K562 (cell line): Measurements from ENCODE around the gene HES5. TPM values are rescaled to one million over a fixed set of nuclear protein-coding genes. Genes with fewer than 3 reads are reported as not detected.

Experiments
- BHLHE40 ChIP-seq: IDR thresholded peaks from 2 replicates; pipeline ENCODE4 v1.6.1; 2011; ENCODE audit warnings: low read length, improper control_type of control experiment
- BRD9 ChIP-seq: fragments of 450-650 bp; IDR thresholded peaks from 2 replicates; pipeline ENCODE4 v1.6.1; 2018; ENCODE audit warnings: low read depth; ENCODE audit not compliant: partially characterized antibody
- CBX3 ChIP-seq, 2 experiments: IDR thresholded peaks; 1 replicate in 1 of 2; 2 replicates in 1 of 2; pipeline ENCODE4 v1.6.1; 2012; ENCODE audit warnings: inconsistent platforms in 2 of 2, low read length in 2 of 2, borderline replicate concordance in 1 of 2, control low read depth in 1 of 2
- CBX8 ChIP-seq: fragments of 200-600 bp; sonication (generic); IDR thresholded peaks from 2 replicates; pipeline ENCODE4 v1.6.1; 2012; ENCODE audit warnings: borderline replicate concordance, mixed run types, low read depth, mild to moderate bottlenecking, moderate library complexity, mixed read lengths, low read length, control low read depth, inconsistent platforms; ENCODE audit not compliant: poor library complexity, severe bottlenecking; ENCODE audit errors: extremely low read depth
- CHD2 ChIP-seq: IDR thresholded peaks from 2 replicates; pipeline ENCODE4 v1.6.1; 2011; ENCODE audit warnings: low read depth, low read length
- CHD4 ChIP-seq: fragments of 200-600 bp; sonication (generic); IDR thresholded peaks from 3 replicates; pipeline ENCODE4 v1.6.1; 2012; ENCODE audit warnings: low read depth, mild to moderate bottlenecking, mixed read lengths, low read length, inconsistent platforms; ENCODE audit not compliant: insufficient read depth, insufficient replicate concordance, poor library complexity, severe bottlenecking
- CSDE1 ChIP-seq, 2 experiments: fragments of 450-650 bp; IDR thresholded peaks; 2 replicates each; pipeline ENCODE4 v1.6.1; 2016; ENCODE audit warnings: mild to moderate bottlenecking in 1 of 2
- ERF ChIP-seq: fragments of 450-650 bp; formaldehyde crosslinking; IDR thresholded peaks from 2 replicates; pipeline ENCODE4 v1.4.0; 2020; ENCODE audit warnings: mild to moderate bottlenecking, mixed read lengths
- FIP1L1 ChIP-seq: fragments of 200-400 bp; formaldehyde crosslinking; IDR thresholded peaks from 2 replicates; pipeline ENCODE4 v1.6.1; 2018; ENCODE audit warnings: mild to moderate bottlenecking, low read depth, low read length; ENCODE audit not compliant: poor library complexity, severe bottlenecking
- HCFC1 ChIP-seq: IDR thresholded peaks from 2 replicates; pipeline ENCODE4 v1.6.1; 2012; ENCODE audit warnings: low read depth, low read length, improper control_type of control experiment
- HIVEP1 ChIP-seq: fragments of 250-450 bp; sonication (Bioruptor Pico); IDR thresholded peaks from 2 replicates; pipeline ENCODE4 v1.4.0; 2020; ENCODE audit warnings: mild to moderate bottlenecking
- HNRNPLL ChIP-seq: fragments of 200-400 bp; formaldehyde crosslinking; IDR thresholded peaks from 2 replicates; pipeline ENCODE4 v1.6.1; 2017; ENCODE audit warnings: low read length, low read depth, mild to moderate bottlenecking; ENCODE audit not compliant: poor library complexity, severe bottlenecking
- KAT8 ChIP-seq: fragments of 450-650 bp; IDR thresholded peaks from 2 replicates; pipeline ENCODE4 v1.6.1; 2016; ENCODE audit warnings: low read depth, mild to moderate bottlenecking
- LARP7 ChIP-seq: fragments of 450-650 bp; IDR thresholded peaks from 2 replicates; pipeline ENCODE4 v1.6.1; 2016
- MTA3 ChIP-seq: fragments of 450-650 bp; formaldehyde crosslinking; IDR thresholded peaks from 2 replicates; pipeline ENCODE4 v1.6.1; 2017; ENCODE audit warnings: mild to moderate bottlenecking, borderline replicate concordance
- NCOA6 ChIP-seq: fragments of 450-650 bp; IDR thresholded peaks from 2 replicates; pipeline ENCODE4 v1.6.1; 2017; ENCODE audit warnings: mild to moderate bottlenecking
- NRF1 ChIP-seq, 2 experiments: fragments of 450-650 bp; IDR thresholded peaks in 1 of 2; conservative IDR thresholded peaks in 1 of 2; 2 replicates each; pipeline ENCODE4 v1.6.1; 2014; ENCODE audit warnings: mild to moderate bottlenecking in 2 of 2
- RBM22 ChIP-seq: fragments of 200-400 bp; formaldehyde crosslinking; IDR thresholded peaks from 2 replicates; pipeline ENCODE4 v1.6.1; 2018; ENCODE audit warnings: low read length, low read depth; ENCODE audit not compliant: poor library complexity, severe bottlenecking
- RNF2 ChIP-seq: sonication (generic); IDR thresholded peaks from 2 replicates; pipeline ENCODE4 v1.6.1; 2016
- SETDB1 ChIP-seq: IDR thresholded peaks from one replicate; pipeline ENCODE4 v1.6.1; 2012; ENCODE audit warnings: low read length, control low read depth, inconsistent platforms
- SMAD2 ChIP-seq: fragments of 150-350 bp; IDR thresholded peaks from 2 replicates; pipeline ENCODE4 v1.6.1; 2014; ENCODE audit warnings: low read depth, mild to moderate bottlenecking, low read length
- STAT5B ChIP-seq: fragments of 250-450 bp; sonication (Bioruptor Pico); IDR thresholded peaks from 2 replicates; pipeline ENCODE4 v1.8.0; 2021; ENCODE audit warnings: mild to moderate bottlenecking, inconsistent platforms
- ZNF224 ChIP-seq: sonication (generic); formaldehyde crosslinking; IDR thresholded peaks from 2 replicates; pipeline ENCODE4 v1.8.0; 2022; ENCODE audit warnings: mild to moderate bottlenecking, missing genetic modification reagents
- ZNF436 ChIP-seq: fragments of 250-450, 450-650 bp; sonication (Bioruptor Pico); formaldehyde crosslinking; IDR thresholded peaks from 2 replicates; pipeline ENCODE4 v1.7.0; 2020; ENCODE audit warnings: mild to moderate bottlenecking
- ZNF583 ChIP-seq: fragments of 250-450 bp; sonication (Bioruptor Pico); IDR thresholded peaks from 2 replicates; pipeline ENCODE4 v1.4.0; 2020
- ZNF780A ChIP-seq: fragments of 250-450 bp; sonication (Bioruptor Pico); IDR thresholded peaks from 2 replicates; pipeline ENCODE4 v1.5.0; 2021; ENCODE audit warnings: mild to moderate bottlenecking
- polyA plus RNA-seq, 8 experiments: library from polyadenylated mRNA; depleted of rRNA in 4 of 8; stranded (reverse) in 5 of 8; unstranded in 3 of 8; fragments of >200 nt; fragmentation: Nextera tagmentation in 2 of 8; fragmentation: Illumina TruSeq in 1 of 8; extraction: Ambion mirVana in 2 of 8; extraction: Trizol in 1 of 8; gene quantifications; 2 replicates each; pipeline versions ENCODE4 v1.2.1 to v1.2.3, GENCODE V29; 2011 to 2014; ENCODE audit warnings: inconsistent platforms in 1 of 8, missing spikeins in 1 of 8
- total RNA-seq, 7 experiments: library from RNA; depleted of rRNA in 6 of 7; stranded (reverse); fragments of >200 nt in 6 of 7; fragmentation: Illumina TruSeq in 2 of 7; extraction: Trizol in 2 of 7; gene quantifications; 2 replicates each; pipeline versions ENCODE4 v1.2.1 to v1.2.3, GENCODE V29; 2011 to 2021; ENCODE audit warnings: low replicate concordance in 1 of 7
- TF ChIP-seq, protein P1 (sequence below): fragments of 250-450 bp; sonication (Bioruptor Pico); IDR thresholded peaks from 2 replicates; pipeline ENCODE4 v1.8.0; 2022; ENCODE audit warnings: moderate library complexity, mild to moderate bottlenecking, inconsistent platforms
- TF ChIP-seq, protein P2 (sequence below): fragments of 250-450 bp; sonication (Bioruptor Pico); IDR thresholded peaks from 2 replicates; pipeline ENCODE4 v1.5.0; 2020; ENCODE audit warnings: mild to moderate bottlenecking
- TF ChIP-seq, protein P3 (sequence below): fragments of 250-450 bp; sonication (Bioruptor Pico); IDR thresholded peaks from 2 replicates; pipeline ENCODE4 v1.5.1; 2021; ENCODE audit warnings: mild to moderate bottlenecking

The HES5 gene
- total and polyA plus RNA-seq, 9 of the 15 experiments (the other 6 are each of a cell fraction or from before 2014, with no cell fraction given), result not detected

DNA sequence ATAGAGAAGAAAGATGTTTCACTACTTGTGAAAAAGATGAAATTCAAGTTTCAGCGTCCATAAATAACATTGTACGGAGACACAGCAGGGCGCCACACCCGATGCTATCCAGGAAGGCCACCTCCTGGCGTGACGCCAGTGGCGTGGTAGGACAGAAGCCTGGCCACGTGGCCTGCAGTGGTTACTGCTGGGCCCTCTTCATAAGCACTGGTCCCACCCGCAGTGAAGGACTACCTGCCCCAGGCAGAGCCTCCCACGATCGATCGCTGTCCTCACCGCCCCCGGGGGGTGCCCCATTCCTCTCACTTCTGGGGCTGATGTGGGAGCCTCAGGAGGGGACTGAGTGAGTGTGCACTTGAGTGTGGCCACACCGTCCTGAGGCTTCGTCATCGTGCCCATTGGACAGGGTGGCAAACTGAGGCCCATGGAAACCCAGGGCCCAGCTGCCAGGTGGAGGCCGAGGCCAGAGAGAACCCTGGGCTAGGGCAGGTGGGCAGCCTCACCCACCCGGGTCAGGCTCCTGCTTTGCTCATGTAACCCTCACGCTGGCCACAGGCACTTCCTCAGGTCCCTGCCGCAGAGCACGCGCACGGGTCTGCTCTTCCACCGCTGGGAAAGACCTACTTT is 11.7 kb upstream of the HES5 start (continued):
- no peak for TF ChIP-seq STAT5B (CRISPR knock-in tag)
- no peak for TF ChIP-seq HCFC1
- no peak for TF ChIP-seq CSDE1 (IDR thresholded peaks at IDR 0.05)
- TF ChIP-seq BRD9, result peak; percentile 81
- TF ChIP-seq CBX3 (IDR thresholded peaks at IDR 0.05; ENCODE audit: borderline replicate concordance in 1 of 2, low read length in 2 of 2), result peak in 1 of 2 experiments; percentile 55; a peak in 1 of 3 replicates
- TF ChIP-seq, protein P1, sequence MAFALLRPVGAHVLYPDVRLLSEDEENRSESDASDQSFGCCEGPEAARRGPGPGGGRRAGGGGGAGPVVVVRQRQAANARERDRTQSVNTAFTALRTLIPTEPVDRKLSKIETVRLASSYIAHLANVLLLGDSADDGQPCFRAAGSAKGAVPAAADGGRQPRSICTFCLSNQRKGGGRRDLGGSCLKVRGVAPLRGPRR, result no peak
- no peak for TF ChIP-seq ZNF780A (CRISPR knock-in tag)
- TF ChIP-seq FIP1L1, result peak; percentile 85
- TF ChIP-seq CBX8, result no peak
- TF ChIP-seq ZNF436 (CRISPR knock-in tag), result no peak
- TF ChIP-seq HNRNPLL, result peak; percentile 31
- peak in 1 of 2 experiments; percentile 50; a peak in 2 of 4 replicates for TF ChIP-seq NRF1 (conservative IDR thresholded peaks at IDR 0.05 in 1 of 2, IDR thresholded peaks at IDR 0.05 in 1 of 2)
- TF ChIP-seq ZNF583, result peak; percentile 60; the same call in 1 of the 2 replicates
- no peak for TF ChIP-seq NCOA6
- TF ChIP-seq MTA3, result peak; percentile 76; the same call in 1 of the 2 replicates
- no peak for TF ChIP-seq ZNF224 (CRISPR knock-in tag)
- no peak for TF ChIP-seq SMAD2
- peak; percentile 33; the same call in 1 of the 2 replicates for TF ChIP-seq BHLHE40
- no peak for TF ChIP-seq CHD2
- peak; percentile 81 for TF ChIP-seq CHD4
- TF ChIP-seq, protein P2, sequence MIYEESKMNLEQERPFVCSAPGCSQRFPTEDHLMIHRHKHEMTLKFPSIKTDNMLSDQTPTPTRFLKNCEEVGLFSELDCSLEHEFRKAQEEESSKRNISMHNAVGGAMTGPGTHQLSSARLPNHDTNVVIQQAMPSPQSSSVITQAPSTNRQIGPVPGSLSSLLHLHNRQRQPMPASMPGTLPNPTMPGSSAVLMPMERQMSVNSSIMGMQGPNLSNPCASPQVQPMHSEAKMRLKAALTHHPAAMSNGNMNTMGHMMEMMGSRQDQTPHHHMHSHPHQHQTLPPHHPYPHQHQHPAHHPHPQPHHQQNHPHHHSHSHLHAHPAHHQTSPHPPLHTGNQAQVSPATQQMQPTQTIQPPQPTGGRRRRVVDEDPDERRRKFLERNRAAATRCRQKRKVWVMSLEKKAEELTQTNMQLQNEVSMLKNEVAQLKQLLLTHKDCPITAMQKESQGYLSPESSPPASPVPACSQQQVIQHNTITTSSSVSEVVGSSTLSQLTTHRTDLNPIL (CRISPR knock-in tag), result no peak
- TF ChIP-seq KAT8, result no peak
- TF ChIP-seq, protein P3, sequence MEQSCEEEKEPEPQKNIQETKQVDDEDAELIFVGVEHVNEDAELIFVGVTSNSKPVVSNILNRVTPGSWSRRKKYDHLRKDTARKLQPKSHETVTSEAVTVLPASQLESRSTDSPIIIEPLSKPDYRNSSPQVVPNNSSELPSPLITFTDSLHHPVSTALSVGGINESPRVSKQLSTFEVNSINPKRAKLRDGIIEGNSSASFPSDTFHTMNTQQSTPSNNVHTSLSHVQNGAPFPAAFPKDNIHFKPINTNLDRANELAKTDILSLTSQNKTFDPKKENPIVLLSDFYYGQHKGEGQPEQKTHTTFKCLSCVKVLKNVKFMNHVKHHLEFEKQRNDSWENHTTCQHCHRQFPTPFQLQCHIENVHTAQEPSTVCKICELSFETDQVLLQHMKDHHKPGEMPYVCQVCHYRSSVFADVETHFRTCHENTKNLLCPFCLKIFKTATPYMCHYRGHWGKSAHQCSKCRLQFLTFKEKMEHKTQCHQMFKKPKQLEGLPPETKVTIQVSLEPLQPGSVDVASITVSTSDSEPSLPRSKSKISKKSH (CRISPR knock-in tag), result no peak
- TF ChIP-seq ERF (CRISPR knock-in tag), result no peak
- no peak for TF ChIP-seq SETDB1
- no peak for TF ChIP-seq RBM22
- no peak for TF ChIP-seq HIVEP1
- TF ChIP-seq RNF2, result 0 out of 2 replicates have a peak, but pooled peaks have one; percentile 41
- no peak for TF ChIP-seq LARP7
